IPS-18c (cell line): ENCODE measurements around the gene LHFPL6.
"Not testable (repeated sequence)": the region's sequence is repeated elsewhere in the genome, so short reads cannot be mapped to it uniquely, and the experiment has no call there.

Experiments
- H3K4me3 ChIP-seq: 2 replicates; pipeline ENCODE4 v1.7.0; 2013; ENCODE audit warnings: low read depth, mild to moderate bottlenecking, low read length, moderate library complexity; ENCODE audit not compliant: insufficient read depth
- H3K9me3 ChIP-seq: one replicate; pipeline ENCODE4 v1.6.1; 2013; ENCODE audit warnings: mild to moderate bottlenecking, low read length, moderate library complexity; ENCODE audit not compliant: control insufficient read depth, insufficient read depth

Gene LHFPL6

GRCh38 chr13:39374741-39375189, 228.2 kb downstream of the LHFPL6 start:
- no peaks in the 10 kb centered on the region for H3K9me3 ChIP-seq
- no peak overlapping the region for H3K4me3 ChIP-seq

GRCh38 chr13:39373145-39373544, 229.8 kb downstream of the LHFPL6 start:
- no peak overlapping the region for H3K4me3 ChIP-seq
- no peaks in the 10 kb centered on the region for H3K9me3 ChIP-seq

- no peak overlapping the region for H3K4me3 ChIP-seq
- H3K9me3 ChIP-seq: no peaks in the 10 kb centered on the region
Observed at GRCh38 chr13:39371706-39372105, 231.3 kb downstream of the LHFPL6 start.

GRCh38 chr13:39370554-39370953, 232.4 kb downstream of the LHFPL6 start:
- H3K4me3 ChIP-seq: no peak overlapping the region
- H3K9me3 ChIP-seq: no peaks in the 10 kb centered on the region

- no peaks in the 10 kb centered on the region for H3K9me3 ChIP-seq
- H3K4me3 ChIP-seq: no peak overlapping the region
Observed at GRCh38 chr13:39370048-39370447, 232.9 kb downstream of the LHFPL6 start.

- Histone ChIP-seq H3K4me3 (no peak overlapping the region), H3K9me3 (no peaks in the 10 kb centered on the region)
Observed at GRCh38 chr13:39369161-39369890, 233.7 kb downstream of the LHFPL6 start.

- H3K9me3 ChIP-seq: no peaks in the 10 kb centered on the region
- no peak overlapping the region for H3K4me3 ChIP-seq
Observed at GRCh38 chr13:39365879-39366278, 237.1 kb downstream of the LHFPL6 start.

- Histone ChIP-seq H3K9me3 (no peaks in the 10 kb centered on the region), H3K4me3 (no peak overlapping the region)
Observed at GRCh38 chr13:39364947-39365468, 238.0 kb downstream of the LHFPL6 start.

- H3K9me3 ChIP-seq: no peaks in the 10 kb centered on the region
- no peak overlapping the region for H3K4me3 ChIP-seq
Observed at GRCh38 chr13:39363382-39363772, 239.6 kb downstream of the LHFPL6 start.

GRCh38 chr13:39362652-39363381, 240.2 kb downstream of the LHFPL6 start:
- Histone ChIP-seq H3K4me3 (no peak overlapping the region), H3K9me3 (no peaks in the 10 kb centered on the region)

GRCh38 chr13:39353988-39354387, 249.0 kb downstream of the LHFPL6 start:
- no peaks in the 10 kb centered on the region for H3K9me3 ChIP-seq
- H3K4me3 ChIP-seq: no peak overlapping the region

- H3K4me3 ChIP-seq: no peak overlapping the region
- H3K9me3 ChIP-seq: no peaks in the 10 kb centered on the region
Observed at GRCh38 chr13:39350461-39350881, 252.5 kb downstream of the LHFPL6 start.

GRCh38 chr13:39349391-39349960, 253.5 kb downstream of the LHFPL6 start:
- no peak overlapping the region for H3K4me3 ChIP-seq
- no peaks in the 10 kb centered on the region for H3K9me3 ChIP-seq

- Histone ChIP-seq H3K9me3 (no peaks in the 10 kb centered on the region), H3K4me3 (no peak overlapping the region)
Observed at GRCh38 chr13:39347926-39348901, 254.8 kb downstream of the LHFPL6 start.

- Histone ChIP-seq H3K4me3 (no peak overlapping the region), H3K9me3 (no peaks in the 10 kb centered on the region)
Observed at GRCh38 chr13:39345982-39346381, 257.0 kb downstream of the LHFPL6 start.

- Histone ChIP-seq H3K9me3 (no peaks in the 10 kb centered on the region), H3K4me3 (no peak overlapping the region)
Observed at GRCh38 chr13:39341251-39341650, 261.7 kb downstream of the LHFPL6 start.

GRCh38 chr13:39338114-39338513, 264.9 kb downstream of the LHFPL6 start:
- H3K9me3 ChIP-seq, H3K4me3 ChIP-seq: not testable (repeated sequence)
